Natural killer cell (primary cell): ENCODE measurements around the gene USP36. TPM values are rescaled to one million over a fixed set of nuclear protein-coding genes. Genes with fewer than 3 reads are reported as not detected.

Experiments
- ATAC-seq, 3 donors: fragments of 150-1000 bp in 2 of 3; fragments of 200-7000 bp in 1 of 3; cut with Tn5 transposase; 1 replicate in 1 of 3; 2 replicates in 2 of 3; pipeline ENCODE4 v1.10.0; 2021; ENCODE audit warnings: mild to moderate bottlenecking in 2 of 3, moderate library complexity in 2 of 3
- DNase-seq, 2 donors: peaks; one replicate each; pipeline versions ENCODE4 v3.0.0 to v3.0.0-alpha.2; 2013 to 2021; ENCODE audit warnings: mixed read lengths in 1 of 2
- H3K27ac ChIP-seq: one replicate; pipeline ENCODE4 v1.5.1; 2013; ENCODE audit warnings: mild to moderate bottlenecking, low read length
- H3K27me3 ChIP-seq: one replicate; pipeline ENCODE4 v1.6.1; 2013; ENCODE audit warnings: low read length; ENCODE audit not compliant: control insufficient read depth, insufficient read depth
- H3K36me3 ChIP-seq: one replicate; pipeline ENCODE4 v1.6.1; 2013; ENCODE audit warnings: low read length; ENCODE audit not compliant: control insufficient read depth, insufficient read depth
- H3K4me1 ChIP-seq: one replicate; pipeline ENCODE4 v1.6.1; 2013; ENCODE audit warnings: low read length; ENCODE audit not compliant: control insufficient read depth, insufficient read depth
- H3K4me3 ChIP-seq: one replicate; pipeline ENCODE4 v1.5.1; 2013; ENCODE audit warnings: low read length
- H3K9me3 ChIP-seq: one replicate; pipeline ENCODE4 v1.6.1; 2013; ENCODE audit warnings: low read length; ENCODE audit not compliant: control insufficient read depth, insufficient read depth
- H3K27ac Mint-ChIP-seq, 2 donors: one replicate each; pipeline ENCODE4 v1.8.0; 2022; ENCODE audit warnings: mild to moderate bottlenecking in 2 of 2, mixed read lengths in 2 of 2, moderate library complexity in 1 of 2
- H3K27me3 Mint-ChIP-seq, 2 donors: one replicate each; pipeline ENCODE4 v1.8.0; 2022; ENCODE audit warnings: low read depth in 2 of 2, mixed read lengths in 2 of 2
- H3K36me3 Mint-ChIP-seq: one replicate; pipeline ENCODE4 v1.8.0; 2022; ENCODE audit warnings: mixed read lengths
- H3K4me1 Mint-ChIP-seq, 2 donors: one replicate each; pipeline ENCODE4 v1.8.0; 2022; ENCODE audit warnings: mixed read lengths in 2 of 2
- H3K4me3 Mint-ChIP-seq: one replicate; pipeline ENCODE4 v1.8.0; 2022; ENCODE audit warnings: mild to moderate bottlenecking, moderate library complexity, mixed read lengths
- H3K9me3 Mint-ChIP-seq, 2 donors: one replicate each; pipeline ENCODE4 v1.8.0; 2022; ENCODE audit warnings: mixed read lengths in 2 of 2
- CTCF ChIP-seq: fragments of 200-600 bp; IDR thresholded peaks from one replicate; pipeline ENCODE4 v1.8.0; 2022; ENCODE audit warnings: antibody characterized with exemption
- WGBS: methylation state at CpG from one replicate; pipeline ENCODE4 v1.1.7; 2013; ENCODE audit warnings: missing lambda C conversion rate; ENCODE audit not compliant: insufficient coverage; 5-methylcytosine and 5-hydroxymethylcytosine counted together
- intact Hi-C: fragments of 100-400 bp; cut with micrococcal nuclease; formaldehyde crosslinking; loops from one replicate; pipeline ENCODE4 v1.14.2; 2022
- total RNA-seq, 4 donors: library from RNA; stranded (reverse); fragments of 120-200 nt in 1 of 4; gene quantifications; one replicate each; pipeline versions ENCODE4 v1.2.3 to v1.2.4, GENCODE V29; 2013 to 2022

Gene USP36
- total RNA-seq, 3 donors from 2014 or later (not counting 1 experiment from before 2014, with no cell fraction given), result 241 to 304 (median 270) TPM

- Mint-ChIP-seq H3K4me1 (peaks cover 28 to 44% of the 10 kb centered on the region in 2 donors), H3K27me3 (no peaks in the 10 kb centered on the region), H3K36me3 (peaks cover 17% of the 10 kb centered on the region), H3K4me3 (peak overlapping the region; percentile 49), H3K9me3 (no peaks in the 10 kb centered on the region), H3K27ac (peak overlapping the region; percentile 50 to 71)
- no peaks in the 10 kb centered on the region for H3K27me3 ChIP-seq
- no peak for DNase-seq
- no peaks in the 10 kb centered on the region for H3K9me3 ChIP-seq
- peaks cover 63% of the 10 kb centered on the region for H3K36me3 ChIP-seq
- TF ChIP-seq CTCF, result no peak
- H3K4me3 ChIP-seq, result no peak overlapping the region
- no peak overlapping the region for H3K27ac ChIP-seq
- ATAC-seq, result no peak
- intact Hi-C loops, result no loop called here
- WGBS, result 89% methylated on average over 18 of the region's 18 CpGs
- H3K4me1 ChIP-seq, result peaks cover 39% of the 10 kb centered on the region
Observed at GRCh38 chr17:78800132-78800931, 40.3 kb downstream of the USP36 start.

- no peaks in the 10 kb centered on the region for H3K27me3 Mint-ChIP-seq
- peak overlapping the region; percentile 88 for H3K4me3 Mint-ChIP-seq
- H3K36me3 Mint-ChIP-seq, result peaks cover 17% of the 10 kb centered on the region
- Histone ChIP-seq H3K9me3 (no peaks in the 10 kb centered on the region), H3K27me3 (no peaks in the 10 kb centered on the region), H3K4me3 (no peak overlapping the region), H3K27ac (no peak overlapping the region), H3K4me1 (peaks cover 43% of the 10 kb centered on the region), H3K36me3 (peaks cover 59% of the 10 kb centered on the region)
- 75% methylated on average over 33 of the region's 33 CpGs for WGBS
- peak overlapping the region; percentile 79 to 86 for H3K27ac Mint-ChIP-seq
- peak; percentile 59 for TF ChIP-seq CTCF
- DNase-seq (peak in 1 of 2 donors; percentile 70), ATAC-seq (peak; percentile 61 to 63 (median 62))
- H3K9me3 Mint-ChIP-seq, result no peaks in the 10 kb centered on the region
- H3K4me1 Mint-ChIP-seq, result peaks cover 42 to 58% of the 10 kb centered on the region in 2 donors
- intact Hi-C loops, result loop anchor here (1.0 kb wide), 1 partner anchor 302 kb away; no protein-coding TSS in a partner anchor
Observed at GRCh38 chr17:78798695-78799559, 41.7 kb downstream of the USP36 start.

- WGBS, result 87% methylated on average over 28 of the region's 28 CpGs
- Histone ChIP-seq H3K4me1 (peaks cover 43% of the 10 kb centered on the region), H3K9me3 (no peaks in the 10 kb centered on the region), H3K4me3 (no peak overlapping the region), H3K27me3 (no peaks in the 10 kb centered on the region), H3K27ac (no peak overlapping the region), H3K36me3 (peaks cover 50% of the 10 kb centered on the region)
- ATAC-seq (no peak), DNase-seq (no peak)
- Mint-ChIP-seq H3K27ac (peak overlapping the region; percentile 79 to 86), H3K36me3 (peaks cover 17% of the 10 kb centered on the region), H3K4me3 (peak overlapping the region; percentile 0), H3K9me3 (no peaks in the 10 kb centered on the region), H3K27me3 (no peaks in the 10 kb centered on the region), H3K4me1 (peaks cover 52 to 60% of the 10 kb centered on the region in 2 donors)
- intact Hi-C loops, result no loop called here
- TF ChIP-seq CTCF, result no peak
Observed at GRCh38 chr17:78797691-78798585, 42.7 kb downstream of the USP36 start.
